ENCODE measurements around the gene AHNAK.
"Not testable (repeated sequence)": the region's sequence is repeated elsewhere in the genome, so short reads cannot be mapped to it uniquely, and the experiment has no call there.

AHNAK gene

DNA sequence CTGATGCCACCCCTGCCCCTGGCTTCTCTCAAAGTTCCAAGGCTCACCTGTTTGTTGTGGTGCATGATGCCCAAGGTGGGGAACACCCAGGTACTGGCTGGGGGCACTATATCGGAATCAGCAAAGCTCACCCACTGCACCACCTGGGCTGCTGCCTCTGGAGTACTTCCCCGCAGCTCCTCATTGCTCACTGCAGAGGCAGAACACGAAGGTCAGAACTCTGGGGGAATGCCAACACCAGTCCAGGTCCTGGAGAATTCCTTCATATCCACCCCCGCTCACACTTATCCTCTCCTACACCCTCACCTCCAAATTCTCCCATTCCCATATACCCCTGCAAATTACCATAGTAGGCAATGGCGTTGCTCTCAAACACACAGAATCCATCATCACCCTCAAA lies 24.9 kb upstream of the AHNAK start:
- not testable (repeated sequence) for DNase-seq

DNA sequence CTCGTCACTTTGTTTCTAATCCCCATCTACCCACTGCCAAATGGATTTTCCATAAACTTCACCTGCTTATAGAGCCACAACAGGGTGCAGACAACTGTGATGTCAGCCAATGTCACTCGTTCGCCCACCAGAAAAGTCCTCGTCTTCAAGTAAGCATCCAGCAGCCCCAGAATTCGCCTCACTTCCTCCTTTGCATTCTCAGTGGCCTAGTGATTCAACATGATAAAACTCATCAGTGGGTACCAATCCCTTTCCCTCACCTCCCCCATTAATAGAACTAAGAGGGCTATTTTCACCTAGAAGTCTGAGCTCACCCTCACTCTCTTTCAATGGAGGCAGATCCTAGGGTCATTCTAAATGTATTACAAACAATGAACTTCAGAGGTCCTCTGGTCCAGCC lies 24.3 kb upstream of the AHNAK start:
- DNase-seq: not testable (repeated sequence)

DNA sequence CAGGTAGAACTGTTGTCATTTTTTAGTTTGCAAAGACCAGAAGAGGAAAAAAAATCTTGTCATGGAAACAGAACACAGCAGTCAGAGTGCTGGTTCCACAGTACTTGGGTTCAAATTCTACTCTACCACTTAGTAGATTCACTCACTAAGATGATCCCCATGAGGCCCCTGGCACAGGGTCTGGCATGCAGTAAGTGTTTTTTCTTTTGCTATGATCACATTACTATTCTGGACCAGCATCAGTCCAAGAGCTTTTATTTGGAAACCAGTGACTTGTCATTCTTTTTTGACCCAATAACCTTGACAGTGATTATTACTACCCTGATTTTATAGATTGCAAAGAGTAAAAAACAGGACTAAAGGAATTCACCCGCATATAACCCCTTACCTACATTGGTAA lies 23.0 kb upstream of the AHNAK start:
- DNase-seq: no peak

DNA sequence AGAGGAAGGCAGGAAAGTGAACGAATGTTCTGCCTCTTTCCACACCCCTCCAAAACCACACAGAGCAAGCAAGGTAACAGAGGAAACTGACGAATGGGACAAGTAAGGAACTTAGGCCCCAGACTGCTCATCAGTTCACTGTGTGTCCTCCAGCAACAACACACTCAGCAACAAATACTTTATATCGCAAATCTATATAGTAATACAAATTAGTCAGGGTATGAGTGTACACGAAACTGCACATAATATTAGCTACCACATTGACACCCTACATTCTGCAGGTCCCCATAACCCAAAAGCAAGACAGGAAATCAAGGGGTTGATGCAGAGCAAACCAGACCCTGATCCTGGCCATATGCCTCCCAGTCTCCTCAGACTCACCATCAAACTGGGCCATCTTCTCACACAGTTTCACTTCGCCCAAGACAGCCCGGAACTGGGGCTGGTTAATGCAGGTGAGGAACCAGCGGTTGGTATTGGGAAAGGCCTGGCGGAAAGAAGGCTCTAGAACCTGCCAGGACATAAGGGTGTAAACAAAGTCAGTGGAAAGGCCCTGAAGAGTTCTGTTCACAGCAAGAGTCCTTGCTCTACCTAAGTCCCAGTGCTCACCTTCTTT lies 20.5 kb upstream of the AHNAK start:
- DNase-seq: no peak

DNA sequence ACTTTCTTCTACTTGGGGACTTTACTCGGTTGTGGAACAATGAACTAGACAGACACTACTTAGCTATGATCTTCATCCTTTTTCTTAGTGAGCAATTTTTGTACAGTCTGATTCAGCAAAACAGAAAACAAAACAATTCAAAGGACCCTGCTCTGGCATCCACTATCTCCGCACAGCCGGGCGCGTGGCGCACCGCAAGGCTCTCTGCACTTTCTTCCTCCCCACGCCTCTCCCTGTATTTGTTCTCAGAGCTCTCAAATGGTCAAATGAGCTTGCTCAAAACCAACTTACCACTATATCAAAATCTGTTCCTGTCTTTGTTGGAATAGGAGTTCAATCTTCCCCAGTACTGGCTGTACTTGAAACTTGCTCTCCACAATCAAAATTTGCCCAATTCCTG lies 19.6 kb upstream of the AHNAK start:
- DNase-seq: no peak

DNA sequence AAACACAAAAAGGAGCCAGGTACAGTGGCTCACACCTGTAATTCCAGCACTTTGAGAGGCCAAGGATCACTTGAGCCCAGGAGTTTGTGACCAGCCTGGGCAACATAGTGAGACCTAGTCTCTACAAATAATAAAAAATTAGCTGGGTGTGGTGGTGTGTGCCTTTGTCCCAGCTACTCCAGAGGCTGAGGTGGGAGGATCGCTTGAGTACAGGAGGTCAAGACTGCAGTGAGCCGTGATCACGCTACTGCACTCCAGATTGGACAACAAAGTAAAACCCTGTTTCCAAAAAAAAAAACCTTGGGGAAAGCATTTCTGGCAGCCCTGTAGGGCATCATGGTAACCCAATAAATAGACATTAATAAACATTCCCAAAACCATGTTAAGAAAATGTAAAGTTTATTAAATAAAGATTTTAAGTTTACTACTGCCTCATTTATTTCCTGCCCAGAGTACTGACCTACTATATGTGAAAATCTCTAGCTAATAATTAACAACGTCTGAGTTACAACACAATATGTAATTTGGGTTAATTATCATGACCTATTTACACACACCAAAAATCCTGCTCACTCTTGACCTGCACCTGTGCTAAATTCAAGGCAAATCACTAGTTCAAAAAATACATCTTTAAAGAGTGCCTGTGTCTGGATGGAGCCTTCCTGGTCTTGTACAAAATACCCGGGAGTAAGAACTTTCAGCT lies 18.6 kb upstream of the AHNAK start:
- no peak for DNase-seq

DNA sequence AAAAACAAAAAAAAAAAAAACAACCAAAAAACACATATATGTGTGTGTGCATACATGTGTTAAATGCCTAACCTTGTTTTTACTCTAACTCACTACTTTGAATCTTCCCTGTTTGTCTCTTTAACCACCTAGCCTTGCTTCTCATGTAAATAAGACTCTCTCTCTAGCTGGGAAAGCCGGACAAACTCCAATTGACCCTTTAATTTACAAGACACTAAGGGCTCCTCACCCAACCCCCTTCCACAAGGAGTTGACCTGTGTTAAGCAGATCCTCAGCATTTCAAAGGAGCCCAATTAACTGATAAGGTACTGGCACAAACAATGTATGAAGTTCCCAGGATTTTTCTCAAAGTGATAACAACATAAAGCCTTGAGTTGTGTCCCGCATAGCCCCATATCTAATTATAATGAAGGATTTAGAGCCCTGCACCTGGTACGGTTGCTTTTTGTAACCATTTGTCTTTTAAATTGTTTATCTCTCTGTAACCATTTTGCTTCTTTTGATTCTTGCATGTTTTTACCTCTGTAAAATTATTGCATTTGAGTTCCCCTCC lies 15.1 kb upstream of the AHNAK start:
- DNase-seq: not testable (repeated sequence)

DNA sequence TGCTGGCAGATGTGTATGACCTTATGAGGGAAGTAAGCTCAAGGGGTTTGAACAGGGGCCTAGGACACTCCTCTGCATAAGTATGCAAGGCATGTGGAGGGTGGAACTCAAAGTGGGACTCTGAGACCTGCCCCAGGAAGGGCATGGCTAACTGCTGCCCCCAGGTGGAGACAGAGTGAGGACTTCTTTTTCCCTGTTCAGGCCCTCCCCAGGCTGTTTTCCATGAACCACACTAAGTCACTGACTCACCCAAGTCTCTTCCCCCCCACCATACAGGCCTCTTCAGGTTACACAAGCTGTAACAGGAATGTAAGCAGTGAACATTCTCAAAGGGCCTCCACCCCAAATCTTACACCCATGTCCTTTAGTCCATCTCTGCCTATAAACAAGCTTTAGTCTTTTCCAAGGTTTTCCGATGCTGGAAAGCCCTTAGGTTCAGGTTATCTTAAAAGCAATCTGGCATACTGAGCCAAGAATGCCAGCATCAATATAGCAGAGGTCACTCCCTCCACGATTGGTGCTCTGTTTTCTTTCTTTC lies 14.0 kb upstream of the AHNAK start:
- DNase-seq: peak; percentile 100

DNA sequence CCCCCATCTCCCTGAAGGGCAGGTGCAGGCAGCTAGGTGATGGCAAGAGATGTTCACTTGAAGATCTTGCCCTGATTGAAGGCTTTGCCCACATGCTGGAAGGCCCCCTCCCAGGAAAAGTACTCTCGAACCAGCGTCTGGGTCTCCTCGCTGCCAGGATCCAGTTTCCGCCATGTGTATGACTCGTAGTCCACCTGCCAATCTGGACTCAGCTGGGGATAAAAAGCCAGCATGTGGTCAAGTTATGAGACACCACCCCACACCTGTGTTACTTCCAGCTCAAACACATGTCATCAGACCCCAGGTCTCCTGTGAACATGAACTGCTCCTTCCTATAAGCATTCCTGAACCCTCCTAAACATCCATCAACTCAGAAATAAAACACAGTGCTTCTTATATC lies 13.0 kb upstream of the AHNAK start:
- DNase-seq: not testable (repeated sequence)

DNA sequence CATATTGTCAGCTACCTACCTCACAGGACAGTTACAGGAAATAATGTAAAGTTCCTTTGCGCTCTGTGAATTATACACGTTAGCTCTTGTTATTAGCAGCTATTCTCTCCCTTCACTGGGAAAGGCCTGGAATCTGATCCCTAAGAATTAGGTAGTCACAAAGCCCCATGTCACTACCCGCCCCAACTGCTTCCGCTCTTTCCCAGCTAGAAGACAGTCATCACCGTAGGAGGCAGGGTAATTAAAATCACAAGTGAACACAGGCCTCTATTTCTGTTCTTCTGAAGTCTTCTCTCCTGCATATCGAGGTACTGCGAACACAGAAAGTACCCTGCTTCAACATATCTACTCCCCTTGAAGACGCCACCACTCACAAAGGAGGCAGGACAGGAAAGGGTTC lies 12.6 kb upstream of the AHNAK start:
- DNase-seq: no peak

DNA sequence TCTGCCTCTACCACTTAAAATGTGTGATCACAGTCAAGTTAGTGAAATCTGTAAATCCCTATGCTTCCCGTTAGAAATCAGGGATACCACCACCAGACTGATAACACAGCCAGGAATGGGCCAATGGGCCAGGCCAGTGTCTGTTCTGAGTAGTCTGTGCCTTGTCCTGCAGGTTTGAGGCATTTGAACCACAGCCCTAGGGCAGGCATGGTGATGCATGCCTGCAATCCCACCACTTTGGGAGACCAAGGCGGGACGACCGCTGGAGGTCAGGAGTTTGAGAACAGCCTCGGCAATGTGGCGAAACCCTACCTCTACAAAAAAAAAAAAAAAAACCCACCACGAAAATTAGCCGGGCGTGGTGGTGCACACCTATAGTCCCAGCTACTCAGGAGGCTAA lies 12.1 kb upstream of the AHNAK start:
- DNase-seq: no peak

DNA sequence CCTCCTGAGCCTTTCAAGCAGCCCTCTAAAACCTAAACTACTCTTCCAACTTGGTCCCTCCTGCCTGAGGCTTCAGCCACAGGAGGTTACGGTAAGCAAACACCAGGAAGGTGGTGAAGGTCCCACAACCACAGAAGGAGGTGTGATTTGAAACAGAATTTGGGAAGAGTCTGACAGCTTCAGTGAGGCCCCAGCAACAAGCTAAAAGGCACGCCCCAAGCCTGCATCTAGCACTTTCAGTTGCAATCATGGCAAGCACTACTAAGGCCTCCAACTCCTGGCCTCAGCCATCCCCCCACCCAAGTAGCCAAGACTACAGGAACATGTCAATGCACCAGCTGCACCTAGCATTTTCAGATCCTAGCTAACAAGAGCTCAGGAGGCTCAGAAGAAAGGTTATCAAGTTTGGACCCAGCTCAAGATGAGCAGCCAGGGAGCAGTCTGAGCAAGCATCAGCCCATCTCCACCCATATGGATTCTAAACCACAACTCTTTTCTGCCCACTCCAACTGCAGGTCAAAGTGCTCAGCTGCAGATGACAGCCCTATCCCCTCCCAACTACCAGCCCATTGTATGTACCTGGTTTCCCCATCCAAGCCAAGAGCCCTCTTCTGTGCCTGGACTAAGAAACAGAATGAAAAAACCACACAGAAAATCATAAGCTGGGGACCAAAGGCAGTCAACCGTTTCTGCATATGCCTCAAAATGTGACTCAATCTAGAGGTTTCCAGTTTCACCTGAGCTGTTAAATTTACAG lies 10.4 kb upstream of the AHNAK start:
- peak; percentile 40 for DNase-seq

DNA sequence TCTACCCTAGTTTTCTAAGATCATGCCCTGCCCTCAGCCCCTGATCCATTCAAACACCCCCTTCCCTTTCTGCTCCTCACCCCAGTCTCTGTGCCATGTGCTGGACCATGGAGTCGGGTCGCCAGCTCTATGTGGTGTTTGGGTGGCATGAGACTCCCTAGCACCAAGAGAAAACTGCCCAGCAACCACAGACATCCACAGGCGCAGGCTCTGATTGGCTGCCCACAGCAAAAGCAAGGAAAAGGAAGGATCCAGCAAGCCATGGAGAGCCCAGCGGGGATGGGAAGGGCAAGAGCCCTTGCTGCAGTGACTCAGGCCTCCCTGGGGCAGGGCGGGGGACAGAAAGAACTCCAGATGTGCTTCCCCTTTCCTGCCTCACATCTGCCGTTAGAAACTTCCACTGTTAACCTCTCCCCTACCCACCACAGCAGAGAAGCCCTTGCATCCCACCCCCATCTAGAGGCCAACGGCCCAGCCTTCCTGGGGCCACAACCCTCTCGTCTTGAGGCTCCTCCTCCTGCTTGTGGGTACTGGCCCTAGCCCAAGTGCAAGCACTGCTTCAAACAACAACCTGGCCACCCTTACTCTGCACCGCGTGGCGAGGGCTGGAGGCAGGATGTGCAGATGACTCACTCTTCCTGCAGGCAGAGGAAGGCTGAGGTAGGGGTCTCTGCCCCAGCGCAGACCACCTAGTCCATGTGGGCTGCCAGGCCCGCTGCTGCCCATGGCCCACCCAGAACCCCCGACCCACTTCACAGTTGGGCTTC lies 9.7 kb upstream of the AHNAK start:
- peak; percentile 98 for DNase-seq

DNA sequence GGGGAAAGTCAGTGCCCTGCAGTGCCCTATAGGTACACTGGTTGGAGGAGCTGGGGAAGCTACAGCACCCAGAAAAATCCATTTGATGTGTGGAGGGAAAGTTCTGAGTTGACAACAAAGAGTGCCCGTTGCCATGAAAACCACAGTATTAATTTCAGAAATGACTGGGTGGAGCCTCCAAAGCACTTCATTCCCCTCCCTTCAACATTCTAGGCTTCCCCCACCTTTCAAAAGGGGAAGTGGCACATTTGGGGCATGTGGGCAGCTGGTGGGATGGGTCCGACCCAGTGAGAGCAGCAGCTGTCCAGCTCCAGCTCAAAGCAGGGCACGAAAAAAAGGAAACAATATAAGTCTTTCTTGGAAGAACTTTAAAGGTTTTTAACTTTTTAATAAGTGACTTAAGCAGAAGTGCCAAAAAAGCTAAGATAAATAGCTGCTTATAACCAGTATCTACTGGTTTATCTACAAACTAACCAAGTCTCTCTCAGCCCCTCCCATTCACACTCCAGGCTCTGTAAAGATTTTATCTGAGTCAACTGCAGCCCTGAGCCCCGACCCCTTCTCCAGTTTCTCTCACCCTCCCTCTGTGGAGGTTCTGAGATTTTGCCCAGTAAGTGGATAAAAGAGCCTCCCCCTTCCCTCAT lies 9.0 kb upstream of the AHNAK start:
- DNase-seq: peak; percentile 36

DNA sequence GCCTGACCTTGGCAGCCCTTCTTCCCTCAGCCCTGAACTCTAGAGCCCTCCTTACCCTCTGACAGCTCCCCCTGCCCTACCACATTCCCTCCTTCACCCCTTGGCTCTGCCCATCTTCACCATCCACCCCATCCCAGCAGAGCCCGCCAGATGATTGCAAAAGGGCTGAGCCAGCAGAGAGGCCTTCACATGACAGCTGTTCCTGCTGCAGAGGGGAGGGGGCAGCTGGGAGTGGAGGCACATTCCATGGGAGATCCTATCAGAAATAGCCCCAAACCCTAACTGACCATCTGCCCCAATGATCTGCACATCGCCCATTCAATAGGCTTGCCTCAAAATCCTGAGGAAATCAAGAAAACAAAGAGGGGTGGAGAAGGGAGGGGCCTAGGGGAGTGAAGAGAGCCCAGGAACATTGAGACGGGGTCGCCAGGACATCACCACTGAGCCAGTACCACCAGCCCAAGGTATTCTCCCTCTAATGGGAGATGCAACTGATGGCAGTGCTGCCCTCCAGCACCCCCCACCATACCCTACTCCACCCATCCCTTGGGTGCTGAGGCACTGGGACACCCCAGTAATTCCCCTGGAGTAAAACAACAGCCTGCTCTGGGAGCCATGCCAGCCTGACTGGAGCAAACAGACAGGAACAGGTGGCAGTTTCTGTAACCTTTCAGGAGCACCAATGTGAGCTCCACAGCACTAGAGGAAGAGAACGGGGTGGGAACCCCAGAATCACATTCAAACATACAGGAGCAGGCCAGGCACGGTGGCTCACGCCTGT lies 8.0 kb upstream of the AHNAK start:
- peak; percentile 60 for DNase-seq

DNA sequence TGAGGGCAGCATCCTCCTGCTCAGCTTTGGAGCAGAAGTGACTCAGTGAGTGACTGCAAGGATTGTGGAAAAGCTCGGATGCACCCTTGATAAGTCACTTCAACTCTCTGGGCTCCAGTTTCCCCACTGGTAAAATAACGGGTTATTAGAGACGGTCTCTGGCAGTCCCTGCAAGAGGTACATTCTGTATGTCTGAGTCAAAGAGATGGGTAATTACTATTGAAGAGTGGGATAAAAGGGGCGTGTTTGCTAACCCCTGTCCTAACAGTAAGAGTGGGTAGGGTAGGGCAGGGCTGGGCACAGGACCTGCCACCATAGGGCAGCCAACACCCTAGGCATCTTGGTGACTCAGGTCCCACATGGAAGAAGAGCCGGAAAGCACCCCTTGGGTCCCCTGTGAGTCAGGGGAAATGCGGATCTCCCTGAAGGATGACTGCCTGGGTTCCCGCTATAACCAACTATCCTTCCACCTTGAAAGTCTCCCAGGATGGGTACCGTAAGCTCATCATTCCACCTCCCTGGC lies 7.3 kb upstream of the AHNAK start:
- peak; percentile 93 for DNase-seq

DNA sequence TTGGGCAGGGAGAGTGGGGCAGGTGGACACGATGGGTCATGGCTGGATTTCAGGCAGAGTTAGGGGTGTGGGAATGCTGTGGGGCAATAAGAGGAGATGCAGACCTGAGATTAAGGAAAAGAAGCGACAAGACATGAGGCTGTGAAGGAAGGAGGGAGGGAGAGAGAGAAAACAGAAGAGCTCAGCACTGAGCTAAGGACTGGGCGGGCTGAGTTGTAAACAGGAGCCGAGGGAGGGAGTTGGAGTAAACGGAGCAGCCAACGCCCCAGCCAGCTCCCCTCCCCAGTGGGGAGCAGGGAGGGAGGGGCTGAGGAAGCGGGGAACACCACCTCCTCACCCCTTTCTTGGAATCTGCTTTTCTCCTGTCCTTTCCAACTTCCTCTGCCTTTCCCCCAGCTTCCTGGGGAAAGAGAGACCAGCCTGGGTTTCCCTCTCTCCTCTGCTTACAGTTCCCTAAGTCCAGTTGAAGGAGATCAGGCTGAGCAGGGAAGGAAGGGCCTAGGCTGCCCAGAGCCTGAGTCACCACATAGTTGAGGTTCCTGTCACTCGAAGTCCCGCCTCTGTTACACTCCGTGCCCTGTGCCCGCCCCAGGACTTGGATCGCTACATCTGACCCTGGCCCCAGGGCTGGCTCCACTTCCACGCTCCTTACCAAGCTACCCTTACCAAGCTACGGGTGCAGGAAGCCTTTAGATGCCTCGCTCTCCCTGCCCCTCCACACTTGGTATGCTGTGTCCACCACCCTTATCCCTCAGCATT lies 6.7 kb upstream of the AHNAK start:
- peak; percentile 98 for DNase-seq

DNA sequence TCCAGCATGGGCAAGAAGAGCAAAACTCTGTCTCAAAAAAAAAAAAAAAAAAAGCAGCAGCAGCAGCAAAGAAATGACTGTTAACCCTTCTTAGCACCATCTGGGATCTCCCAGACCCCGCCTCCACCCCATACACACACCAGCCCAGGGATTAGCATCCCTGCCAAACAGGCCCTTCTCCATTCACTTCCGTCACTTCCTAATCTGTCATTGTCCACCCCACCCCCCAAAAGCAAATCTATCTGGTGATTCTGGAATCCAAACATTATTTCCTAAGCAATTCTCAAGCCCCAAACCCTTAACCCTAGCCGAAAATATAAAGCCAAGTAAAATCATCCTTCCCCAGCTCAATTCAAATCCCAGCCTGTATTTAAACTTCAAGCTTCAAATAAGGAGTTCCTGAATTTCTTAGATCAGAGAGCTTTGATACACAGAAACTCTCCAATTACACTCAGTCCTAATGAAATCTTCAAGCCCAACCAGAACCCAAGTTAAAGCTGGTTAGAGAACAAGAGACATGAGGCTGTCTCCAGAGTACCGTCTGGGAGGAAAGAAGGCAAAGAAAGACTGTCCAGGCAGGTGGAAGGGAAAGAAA lies 6.0 kb upstream of the AHNAK start:
- DNase-seq: peak; percentile 60

DNA sequence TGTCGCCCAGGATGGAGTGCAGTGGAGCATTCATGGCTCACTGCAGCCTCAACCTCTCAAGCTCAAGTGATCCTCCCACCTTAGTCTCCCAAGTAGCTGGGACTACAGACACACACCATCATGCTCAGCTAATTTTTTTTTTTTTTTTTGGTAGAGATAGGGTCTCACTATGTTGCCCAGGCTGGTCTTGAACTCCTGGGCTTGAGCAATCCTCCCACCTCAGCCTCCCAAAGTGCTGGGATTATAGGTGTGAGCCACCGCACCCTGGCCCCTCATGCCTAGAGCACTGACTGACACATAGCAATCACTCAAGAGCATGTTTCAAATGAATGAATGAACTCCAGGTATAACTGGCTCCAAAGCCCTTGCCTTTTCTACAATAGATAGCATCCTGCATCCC lies 3.9 kb upstream of the AHNAK start:
- not testable (repeated sequence) for DNase-seq

Measured in EL (cell line).